ELF-1 (cell line): ENCODE data around the gene NPR2.

Source experiments
- DNase-seq: peaks from one replicate; pipeline ENCODE4 v3.0.0-alpha.2; 2016; ENCODE audit warnings: low read depth, low spot score

NPR2 gene

GRCh38 chr9:35800530-35800929 is 9.1 kb downstream of the NPR2 start:
- DNase-seq: no peak

GRCh38 chr9:35801328-35802128 is 10.1 kb downstream of the NPR2 start:
- DNase-seq: no peak

- DNase-seq: no peak
Observed at GRCh38 chr9:35806101-35806500, 14.7 kb downstream of the NPR2 start.

GRCh38 chr9:35808433-35808832 is 17.0 kb downstream of the NPR2 start:
- no peak for DNase-seq

- no peak for DNase-seq
Observed at GRCh38 chr9:35810122-35810521, 18.7 kb downstream of the NPR2 start.

GRCh38 chr9:35811381-35812024 is 20.1 kb downstream of the NPR2 start:
- DNase-seq: no peak

GRCh38 chr9:35812025-35812602 is 20.7 kb downstream of the NPR2 start, which contains the start of gene SPAG8:
SPAG8 (minus strand) TSS chr9:35812262; CDS start chr9:35812147, 115 bp downstream.
- peak; percentile 96 for DNase-seq

GRCh38 chr9:35813434-35814105 is 22.2 kb downstream of the NPR2 start:
- DNase-seq: peak; percentile 57

- peak; percentile 90 for DNase-seq
Observed at GRCh38 chr9:35814106-35814840, 22.9 kb downstream of the NPR2 start.

GRCh38 chr9:35814841-35815543 is 23.6 kb downstream of the NPR2 start, which contains the start of gene HINT2:
HINT2 (minus strand) TSS chr9:35815042; CDS start chr9:35814979, 63 bp downstream.
- DNase-seq: peak; percentile 99

- peak; percentile 24 for DNase-seq
Observed at GRCh38 chr9:35816708-35817107, 25.3 kb downstream of the NPR2 start.

GRCh38 chr9:35818341-35818740 is 26.9 kb downstream of the NPR2 start:
- DNase-seq: no peak

GRCh38 chr9:35820076-35820475 is 28.7 kb downstream of the NPR2 start:
- no peak for DNase-seq

GRCh38 chr9:35822926-35823325 is 31.5 kb downstream of the NPR2 start:
- DNase-seq: no peak

- DNase-seq: peak; percentile 55
Observed at GRCh38 chr9:35826071-35826701, 34.8 kb downstream of the NPR2 start.

- DNase-seq: no peak
Observed at GRCh38 chr9:35827486-35827885, 36.1 kb downstream of the NPR2 start.

- DNase-seq: no peak
Observed at GRCh38 chr9:35828716-35829083, 37.3 kb downstream of the NPR2 start, which contains the start of gene FAM221B. FAM221B (minus strand) TSS chr9:35828732; CDS start chr9:35826161, 2,571 bp downstream.

GRCh38 chr9:35829084-35829763 is 37.8 kb downstream of the NPR2 start, which contains the start of gene TMEM8B:
TMEM8B (plus strand) TSS chr9:35829228; CDS start chr9:35829448, 220 bp downstream.
- peak; percentile 88 for DNase-seq

GRCh38 chr9:35829764-35830096 is 38.3 kb downstream of the NPR2 start:
- DNase-seq: no peak

GRCh38 chr9:35831040-35831439 is 39.6 kb downstream of the NPR2 start:
- DNase-seq: no peak
